Measurements from ENCODE around the gene ZC3H4. TPM values are rescaled to one million over a fixed set of nuclear protein-coding genes. Genes with fewer than 3 reads are reported as not detected.

Gene ZC3H4
- total and polyA plus RNA-seq, 9 of the 15 experiments (the other 6 are each of a cell fraction or from before 2014, with no cell fraction given) = 2.2 to 75.6 (median 18.3) TPM

DNA sequence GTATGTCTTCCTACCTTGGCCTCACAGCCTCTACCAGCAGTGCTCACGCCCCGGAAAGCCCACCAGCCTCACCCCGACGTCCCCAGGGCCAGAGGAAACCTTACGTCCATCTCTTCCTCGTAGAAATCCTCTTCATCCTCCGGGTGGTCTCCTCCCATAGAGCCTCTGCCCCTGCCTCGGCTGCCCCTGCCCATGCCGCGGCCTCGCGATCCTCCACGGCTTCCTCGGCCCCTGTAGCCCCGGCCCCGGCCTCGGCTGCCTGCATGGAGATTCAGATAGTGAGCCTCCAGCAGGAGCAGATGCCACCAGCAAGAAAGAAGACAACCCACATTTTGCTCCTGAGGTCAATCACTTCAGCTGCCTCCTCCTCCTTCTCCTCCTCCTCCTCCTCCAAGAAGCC lies 27.3 kb downstream of the ZC3H4 start (continued):
- TF ChIP-seq, protein P1, sequence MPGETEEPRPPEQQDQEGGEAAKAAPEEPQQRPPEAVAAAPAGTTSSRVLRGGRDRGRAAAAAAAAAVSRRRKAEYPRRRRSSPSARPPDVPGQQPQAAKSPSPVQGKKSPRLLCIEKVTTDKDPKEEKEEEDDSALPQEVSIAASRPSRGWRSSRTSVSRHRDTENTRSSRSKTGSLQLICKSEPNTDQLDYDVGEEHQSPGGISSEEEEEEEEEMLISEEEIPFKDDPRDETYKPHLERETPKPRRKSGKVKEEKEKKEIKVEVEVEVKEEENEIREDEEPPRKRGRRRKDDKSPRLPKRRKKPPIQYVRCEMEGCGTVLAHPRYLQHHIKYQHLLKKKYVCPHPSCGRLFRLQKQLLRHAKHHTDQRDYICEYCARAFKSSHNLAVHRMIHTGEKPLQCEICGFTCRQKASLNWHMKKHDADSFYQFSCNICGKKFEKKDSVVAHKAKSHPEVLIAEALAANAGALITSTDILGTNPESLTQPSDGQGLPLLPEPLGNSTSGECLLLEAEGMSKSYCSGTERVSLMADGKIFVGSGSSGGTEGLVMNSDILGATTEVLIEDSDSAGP (CRISPR knock-in tag; IDR thresholded peaks at IDR 0.05) = no peak

DNA sequence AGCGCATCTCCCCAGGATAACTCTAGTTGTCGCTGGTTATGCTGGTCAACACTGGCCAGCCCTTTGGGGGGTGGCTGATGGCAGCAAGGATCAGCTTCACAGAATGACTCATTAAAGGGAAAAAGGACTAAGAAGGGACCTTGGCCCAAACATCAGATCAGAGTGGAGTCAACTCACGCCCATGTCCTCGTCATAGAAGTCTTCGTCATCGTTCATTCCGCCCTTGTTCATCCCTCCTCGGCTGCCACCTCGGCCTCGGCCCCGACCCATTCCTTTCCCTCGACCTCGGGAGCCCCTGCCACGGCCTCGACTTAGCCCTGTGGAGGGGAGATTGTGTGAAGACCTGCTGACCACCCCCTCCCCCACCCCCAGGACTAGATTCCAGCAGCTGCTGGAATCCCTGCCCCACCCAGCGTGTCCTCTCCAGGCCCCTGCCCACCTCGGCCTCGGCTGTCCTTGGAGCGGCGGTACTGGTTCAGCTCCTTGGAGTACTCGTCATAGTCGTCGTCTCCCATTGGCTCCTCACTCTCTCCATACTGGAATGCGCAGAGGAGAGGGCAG lies 28.6 kb downstream of the ZC3H4 start:
- FAIRE-seq = no peak
- CTCF ChIA-PET (ENCODE audit: low intra/inter-chr PET ratio) = no interaction called here

More for the DNA sequence above, 28.6 kb downstream of the ZC3H4 start:
- no TSS peak for BruUV-seq (replicated peaks)
- DNase-seq (ENCODE audit: extremely low read depth in 1 of 4, low spot score in 3 of 4) (no peak), ATAC-seq (no peak)
- no peak overlapping the region for H3K4me2 ChIP-seq (ENCODE audit: insufficient read depth, low read length)
- no peak overlapping the region for H3K9ac ChIP-seq (ENCODE audit: insufficient read depth in 1 of 2, low read depth in 2 of 2, low read length in 2 of 2)
- POLR2A ChIA-PET = no interaction called here
- no peak overlapping the region for H3K4me3 ChIP-seq
- H4K20me1 ChIP-seq (replicated peaks; ENCODE audit: control insufficient read depth, insufficient read depth, low read length) = no peaks in the 10 kb centered on the region
- no peaks in the 10 kb centered on the region for H3K27me3 ChIP-seq (ENCODE audit: control insufficient read depth in 2 of 2, insufficient read depth in 2 of 2, low read length in 2 of 2)
- no peaks in the 10 kb centered on the region for H3K9me3 ChIP-seq (replicated peaks; ENCODE audit: control insufficient read depth, insufficient read depth, low read depth, low read length)
- TF ChIP-seq ZNF175 (CRISPR knock-in tag; IDR thresholded peaks at IDR 0.05; ENCODE audit: low read depth) (no peak), HNRNPK (IDR thresholded peaks at IDR 0.05; ENCODE audit: low read depth, low read length, poor library complexity, severe bottlenecking) (no peak), ZNF232 (CRISPR knock-in tag; IDR thresholded peaks at IDR 0.05) (no peak), BMI1 (IDR thresholded peaks at IDR 0.05; ENCODE audit: low read length) (no peak), FIP1L1 (IDR thresholded peaks at IDR 0.05; ENCODE audit: low read depth, low read length, poor library complexity, severe bottlenecking) (no peak), POLR2G (IDR thresholded peaks at IDR 0.05; ENCODE audit: low read depth, low read length) (0 out of 2 replicates have a peak, but pooled peaks have one; percentile 18)
- no peaks in the 10 kb centered on the region for H3K79me2 ChIP-seq (ENCODE audit: control insufficient read depth, insufficient read depth, low read length)
- no peaks in the 10 kb centered on the region for H3K4me1 ChIP-seq (replicated peaks in 1 of 2; ENCODE audit: control insufficient read depth in 2 of 2, insufficient read depth in 2 of 2, low read length in 2 of 2)
- in situ Hi-C loops (cut with MboI) = loop anchor here (5.0 kb wide), 1 partner anchor 42 kb away; no protein-coding TSS in a partner anchor
- H2AFZ ChIP-seq (ENCODE audit: low read depth, low read length) = no peak overlapping the region
- intact Hi-C loops (cut with micrococcal nuclease) = no loop called here
- H3K9me1 ChIP-seq (ENCODE audit: control insufficient read depth, insufficient read depth, low read length) = no peaks in the 10 kb centered on the region
- H3K36me3 ChIP-seq (ENCODE audit: control insufficient read depth, insufficient read depth, low read length) = peaks cover 95% of the 10 kb centered on the region; the same call in 2 of the 3 replicates
- 96% methylated on average over 19 of the region's 24 CpGs for WGBS (ENCODE audit: insufficient coverage, low coverage, missing lambda C conversion rate)
- no peak overlapping the region for H3K27ac ChIP-seq (ENCODE audit: extremely low read depth, low read depth, low read length)
